ENCODE results near the gene RAB17. TPM values are rescaled to one million over a fixed set of nuclear protein-coding genes. Genes with fewer than 3 reads are reported as not detected.

Gene RAB17
- total and polyA plus RNA-seq, 10 of the 15 experiments (the other 5 are each of a cell fraction or from before 2014, with no cell fraction given): 0.07 to 1.4 (median 0.28) TPM; not detected in 3

DNA sequence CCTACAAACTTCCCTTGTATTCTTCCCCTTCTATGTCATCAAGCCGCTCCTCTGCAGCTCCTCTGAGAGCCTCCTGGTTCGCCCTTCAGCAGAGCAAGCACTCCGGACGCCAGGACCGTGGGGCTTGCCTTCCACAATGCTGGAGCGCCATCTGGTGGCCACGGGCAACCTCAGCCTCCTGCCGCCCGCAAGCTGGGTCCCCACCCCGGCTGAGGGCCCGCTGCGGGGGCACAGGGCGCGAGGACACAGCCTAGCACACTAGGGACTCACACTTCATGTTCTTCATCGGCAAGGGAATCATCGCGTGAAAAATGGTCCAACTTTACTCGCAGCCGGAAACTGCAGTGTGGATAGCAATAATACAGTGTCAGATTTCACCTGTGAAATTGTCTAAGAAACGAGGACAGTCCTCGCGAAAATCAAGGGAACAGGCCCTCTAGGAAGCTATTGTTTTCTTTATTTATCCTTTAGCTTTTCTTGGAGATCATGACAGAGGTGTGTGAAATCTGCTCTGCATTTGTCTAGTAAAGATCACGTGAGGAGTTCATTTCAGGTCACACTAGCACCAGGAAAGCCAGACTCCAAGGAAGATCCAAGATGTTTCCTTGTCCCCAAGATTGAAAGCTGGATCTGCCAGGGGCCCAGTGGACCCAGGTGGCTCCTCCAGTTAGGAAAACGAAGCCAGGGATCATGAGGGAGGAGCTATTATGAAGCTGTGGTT is 18.4 kb downstream of the RAB17 start (continued):
- TF ChIP-seq HCFC1 (IDR thresholded peaks at IDR 0.05; ENCODE audit: low read length) (no peak), NR2C2 (IDR thresholded peaks at IDR 0.05; ENCODE audit: borderline replicate concordance, control insufficient read depth, insufficient read length, low read depth) (no peak), MTA2 (IDR thresholded peaks at IDR 0.05; ENCODE audit: low read depth) (no peak), EZH2 (IDR thresholded peaks at IDR 0.05; ENCODE audit: borderline replicate concordance, control insufficient read depth, low read depth, low read length) (no peak), ZNF592 (IDR thresholded peaks at IDR 0.05) (no peak), MTA3 (IDR thresholded peaks at IDR 0.05; ENCODE audit: borderline replicate concordance, low read length) (no peak), RAD51 (IDR thresholded peaks at IDR 0.05) (no peak), BCL3 (IDR thresholded peaks at IDR 0.05; ENCODE audit: borderline replicate concordance, insufficient read depth, low read depth, low read length, poor library complexity, severe bottlenecking) (no peak), SMC3 (IDR thresholded peaks at IDR 0.05; ENCODE audit: borderline replicate concordance, low read length) (peak; percentile 100), ZNF217 (IDR thresholded peaks at IDR 0.05) (no peak), CBX3 (IDR thresholded peaks at IDR 0.05; ENCODE audit: borderline replicate concordance, low read depth) (no peak)
- TF ChIP-seq, protein P1, sequence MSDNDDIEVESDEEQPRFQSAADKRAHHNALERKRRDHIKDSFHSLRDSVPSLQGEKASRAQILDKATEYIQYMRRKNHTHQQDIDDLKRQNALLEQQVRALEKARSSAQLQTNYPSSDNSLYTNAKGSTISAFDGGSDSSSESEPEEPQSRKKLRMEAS (IDR thresholded peaks at IDR 0.05; ENCODE audit: low read depth, low read length): no peak
- TF ChIP-seq, protein P2, sequence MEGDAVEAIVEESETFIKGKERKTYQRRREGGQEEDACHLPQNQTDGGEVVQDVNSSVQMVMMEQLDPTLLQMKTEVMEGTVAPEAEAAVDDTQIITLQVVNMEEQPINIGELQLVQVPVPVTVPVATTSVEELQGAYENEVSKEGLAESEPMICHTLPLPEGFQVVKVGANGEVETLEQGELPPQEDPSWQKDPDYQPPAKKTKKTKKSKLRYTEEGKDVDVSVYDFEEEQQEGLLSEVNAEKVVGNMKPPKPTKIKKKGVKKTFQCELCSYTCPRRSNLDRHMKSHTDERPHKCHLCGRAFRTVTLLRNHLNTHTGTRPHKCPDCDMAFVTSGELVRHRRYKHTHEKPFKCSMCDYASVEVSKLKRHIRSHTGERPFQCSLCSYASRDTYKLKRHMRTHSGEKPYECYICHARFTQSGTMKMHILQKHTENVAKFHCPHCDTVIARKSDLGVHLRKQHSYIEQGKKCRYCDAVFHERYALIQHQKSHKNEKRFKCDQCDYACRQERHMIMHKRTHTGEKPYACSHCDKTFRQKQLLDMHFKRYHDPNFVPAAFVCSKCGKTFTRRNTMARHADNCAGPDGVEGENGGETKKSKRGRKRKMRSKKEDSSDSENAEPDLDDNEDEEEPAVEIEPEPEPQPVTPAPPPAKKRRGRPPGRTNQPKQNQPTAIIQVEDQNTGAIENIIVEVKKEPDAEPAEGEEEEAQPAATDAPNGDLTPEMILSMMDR (IDR thresholded peaks at IDR 0.05 in 2 of 3, conservative IDR thresholded peaks at IDR 0.05 in 1 of 3; ENCODE audit: control insufficient read depth in 2 of 3, extremely low read depth in 1 of 3, insufficient read depth in 1 of 3, low read depth in 3 of 3, low read length in 3 of 3): peak; percentile 94 to 99 (median 95); a peak in 5 of 6 replicates

Measured in GM12878 (cell line).